Esophagus (tissue), 2 donors: ENCODE data around the gene KDM3A. TPM values are rescaled to one million over a fixed set of nuclear protein-coding genes. Genes with fewer than 3 reads are reported as not detected.

Experiments
- H3K27ac ChIP-seq, 2 donors: one replicate each; pipeline ENCODE4 v1.5.1; 2013; ENCODE audit warnings: low read depth in 2 of 2, mild to moderate bottlenecking in 2 of 2, inconsistent platforms in 1 of 2, low read length in 1 of 2, moderate library complexity in 1 of 2
- H3K27me3 ChIP-seq, 2 donors: one replicate each; pipeline ENCODE4 v1.6.1; 2013; ENCODE audit warnings: low read length in 2 of 2, control low read depth in 1 of 2, mild to moderate bottlenecking in 1 of 2; ENCODE audit not compliant: insufficient read depth in 2 of 2, control insufficient read depth in 1 of 2
- H3K36me3 ChIP-seq, 2 donors: one replicate each; pipeline ENCODE4 v1.6.1; 2013; ENCODE audit warnings: low read length in 1 of 2; ENCODE audit not compliant: control insufficient read depth in 2 of 2, insufficient read depth in 2 of 2
- H3K4me1 ChIP-seq, 2 donors: one replicate each; pipeline ENCODE4 v1.6.1; 2013; ENCODE audit warnings: low read length in 1 of 2; ENCODE audit not compliant: control insufficient read depth in 2 of 2, insufficient read depth in 2 of 2
- H3K4me3 ChIP-seq, 2 donors: one replicate each; pipeline ENCODE4 v1.5.1; 2013; ENCODE audit warnings: low read length in 2 of 2, mild to moderate bottlenecking in 2 of 2, low read depth in 1 of 2, moderate library complexity in 1 of 2
- H3K9me3 ChIP-seq, 2 donors: one replicate each; pipeline ENCODE4 v1.6.1; 2013; ENCODE audit warnings: mild to moderate bottlenecking in 2 of 2, low read depth in 1 of 2, low read length in 1 of 2, moderate library complexity in 1 of 2; ENCODE audit not compliant: control insufficient read depth in 2 of 2, insufficient read depth in 1 of 2
- WGBS, 2 donors: extraction: QIAGEN DNeasy Blood & Tissue Kit; methylation state at CpG; one replicate each; pipeline ENCODE4 v1.1.7; 2013; 5-methylcytosine and 5-hydroxymethylcytosine counted together
- polyA plus RNA-seq, 2 donors: library from polyadenylated mRNA; stranded (reverse); fragments of 200-250 nt; gene quantifications; one replicate each; pipeline ENCODE4 v1.2.3, GENCODE V29; 2013
- donor health status: healthy with polysubstance abuse.
- donor health status: Bipolar disorder and iron deficiency.

KDM3A gene
- polyA plus RNA-seq, 2 donors = 20.4 to 32.3 TPM

DNA sequence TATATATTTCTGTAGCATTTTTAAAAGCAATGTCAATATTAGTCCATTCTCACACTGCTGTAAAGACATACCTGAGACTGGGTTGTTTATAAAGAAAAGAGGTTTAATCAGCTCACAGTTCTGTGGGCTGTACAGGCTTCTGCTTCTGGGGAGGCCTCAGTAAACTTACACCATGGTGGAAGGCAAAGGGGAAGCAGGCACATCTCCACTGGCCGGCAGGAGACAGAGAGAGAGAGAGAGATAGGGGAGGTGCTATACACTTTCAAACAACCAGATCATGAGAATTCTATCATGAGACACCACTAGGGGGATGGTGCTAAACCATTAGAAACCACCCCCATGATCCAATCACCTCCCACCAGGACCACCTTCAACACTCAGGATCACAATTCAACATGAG lies 79.0 kb downstream of the KDM3A start:
- Histone ChIP-seq H3K9me3 (no peaks in the 10 kb centered on the region), H3K4me3 (no peak overlapping the region), H3K36me3 (no peaks in the 10 kb centered on the region), H3K27me3 (no peaks in the 10 kb centered on the region), H3K4me1 (no peaks in the 10 kb centered on the region), H3K27ac (no peak overlapping the region)
- WGBS, 2 donors = 92% methylated on average over 1 of the region's 1 CpG

DNA sequence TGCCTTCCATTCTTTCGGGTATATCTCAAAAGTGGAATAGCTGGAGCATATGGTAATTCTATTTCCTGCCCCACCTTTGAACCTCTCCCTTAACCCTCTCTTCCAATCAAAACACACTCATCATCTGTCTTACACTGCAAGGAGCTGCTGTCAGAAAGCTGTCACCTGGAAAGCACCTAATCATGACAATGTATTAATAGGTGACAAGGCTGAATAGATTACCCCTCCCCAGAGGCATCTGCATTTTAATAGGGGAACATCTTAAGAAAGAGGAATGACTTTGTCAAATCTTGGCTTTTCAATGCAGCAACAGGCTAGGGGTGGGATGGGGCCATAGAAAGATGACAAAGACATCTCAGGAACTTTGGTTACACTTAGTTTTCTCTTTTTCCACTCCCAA lies 80.8 kb downstream of the KDM3A start:
- H3K27ac ChIP-seq = no peak overlapping the region
- H3K4me3 ChIP-seq = no peak overlapping the region
- H3K4me1 ChIP-seq = no peaks in the 10 kb centered on the region
- no peaks in the 10 kb centered on the region for H3K9me3 ChIP-seq
- 89 to 97% methylated on average over 1 of the region's 1 CpG for WGBS, 2 donors
- H3K27me3 ChIP-seq = no peaks in the 10 kb centered on the region
- no peaks in the 10 kb centered on the region for H3K36me3 ChIP-seq

DNA sequence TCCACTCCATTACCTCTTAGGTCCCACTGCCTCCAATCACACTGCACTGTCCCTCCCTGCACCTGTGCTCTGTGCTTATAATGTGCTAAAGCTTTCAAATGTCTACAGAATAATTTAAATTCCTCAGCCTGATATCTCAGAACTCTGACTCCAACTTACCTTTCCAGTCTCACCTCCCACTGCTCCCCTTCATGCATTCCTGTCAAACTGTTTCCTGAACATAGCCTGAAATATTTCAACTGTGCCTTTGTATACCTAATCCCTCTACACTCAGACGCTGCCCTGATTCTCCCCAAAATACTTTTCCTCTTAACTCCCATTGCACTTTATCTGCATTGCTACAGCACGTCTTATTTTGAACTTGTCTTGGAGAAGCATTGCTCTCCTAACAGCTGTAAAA lies 81.5 kb downstream of the KDM3A start:
- no peak overlapping the region for H3K27ac ChIP-seq
- no peaks in the 10 kb centered on the region for H3K36me3 ChIP-seq
- WGBS, 2 donors = 78 to 88% methylated on average over 2 of the region's 2 CpGs
- no peaks in the 10 kb centered on the region for H3K4me1 ChIP-seq
- H3K9me3 ChIP-seq = no peaks in the 10 kb centered on the region
- no peak overlapping the region for H3K4me3 ChIP-seq
- H3K27me3 ChIP-seq = no peaks in the 10 kb centered on the region

DNA sequence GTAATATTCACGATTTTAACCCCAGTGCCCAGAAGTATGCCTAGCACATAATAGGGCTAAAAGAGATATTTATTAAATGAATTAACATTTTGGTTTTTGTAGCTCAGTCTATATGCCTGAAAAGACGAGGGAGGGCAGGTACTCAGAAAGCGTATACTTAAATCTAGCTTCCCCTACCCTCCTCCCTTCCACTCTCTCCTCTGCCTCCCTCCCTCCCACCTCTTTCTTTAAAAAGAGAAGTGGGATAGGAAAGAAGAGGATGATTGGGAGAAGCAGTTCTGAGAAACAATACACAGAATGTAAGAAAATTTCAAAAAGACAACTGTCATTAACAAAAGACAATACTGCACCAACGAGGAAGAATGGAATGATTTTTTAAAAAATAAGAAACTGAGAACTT lies 82.3 kb downstream of the KDM3A start:
- Histone ChIP-seq H3K27me3 (no peaks in the 10 kb centered on the region), H3K36me3 (peaks cover 0 to 2% of the 10 kb centered on the region in 2 donors), H3K9me3 (no peaks in the 10 kb centered on the region), H3K27ac (no peak overlapping the region), H3K4me3 (no peak overlapping the region), H3K4me1 (no peaks in the 10 kb centered on the region)
- WGBS, 2 donors = 94 to 95% methylated on average over 4 of the region's 4 CpGs

DNA sequence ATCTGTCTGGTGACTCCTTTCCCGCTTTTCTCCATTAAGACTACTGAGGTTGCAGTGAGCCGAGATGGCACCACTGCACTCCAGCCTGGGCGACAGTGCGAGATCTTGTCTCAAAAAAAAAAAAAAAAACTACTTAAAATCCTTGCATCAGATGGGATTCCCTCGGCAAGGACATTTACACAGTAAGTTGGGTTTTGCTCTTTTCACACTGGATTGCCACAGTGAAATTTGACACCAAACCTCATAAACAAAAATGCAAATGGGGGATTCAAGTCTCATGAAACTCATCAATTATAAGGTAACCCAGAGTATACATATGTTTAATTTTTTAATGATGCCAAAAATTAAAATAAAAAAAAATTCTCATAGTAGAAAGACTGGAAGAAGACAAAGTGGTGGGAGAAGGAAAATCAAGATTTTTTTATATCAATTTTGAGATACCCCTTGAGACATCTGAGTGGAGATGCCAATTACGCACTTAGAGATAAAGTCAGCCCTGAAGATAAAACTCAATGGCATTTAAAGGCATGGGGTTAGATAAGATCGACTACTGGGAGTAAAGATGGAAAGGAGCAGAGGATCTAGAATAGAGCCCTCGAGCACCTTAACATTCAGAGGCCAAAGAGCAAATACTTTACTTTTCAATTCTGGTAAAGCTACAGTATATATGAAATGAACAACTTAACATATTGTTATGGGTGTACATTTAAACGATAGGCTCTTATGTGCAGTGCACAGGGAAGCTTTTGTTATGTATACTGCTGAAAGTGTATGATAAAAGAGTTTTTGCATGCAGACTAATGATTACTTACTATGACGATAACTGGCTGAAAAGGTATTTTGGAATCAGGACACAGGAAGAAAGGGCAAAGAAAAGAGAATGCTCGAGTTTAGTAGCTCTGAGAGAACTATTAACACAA lies 84.5 kb downstream of the KDM3A start:
- no peak overlapping the region for H3K27ac ChIP-seq
- 90 to 92% methylated on average over 11 of the region's 11 CpGs for WGBS, 2 donors
- H3K27me3 ChIP-seq = no peaks in the 10 kb centered on the region
- no peaks in the 10 kb centered on the region for H3K4me1 ChIP-seq
- H3K36me3 ChIP-seq = peaks cover 0 to 4% of the 10 kb centered on the region in 2 donors
- H3K4me3 ChIP-seq = no peak overlapping the region
- no peaks in the 10 kb centered on the region for H3K9me3 ChIP-seq

DNA sequence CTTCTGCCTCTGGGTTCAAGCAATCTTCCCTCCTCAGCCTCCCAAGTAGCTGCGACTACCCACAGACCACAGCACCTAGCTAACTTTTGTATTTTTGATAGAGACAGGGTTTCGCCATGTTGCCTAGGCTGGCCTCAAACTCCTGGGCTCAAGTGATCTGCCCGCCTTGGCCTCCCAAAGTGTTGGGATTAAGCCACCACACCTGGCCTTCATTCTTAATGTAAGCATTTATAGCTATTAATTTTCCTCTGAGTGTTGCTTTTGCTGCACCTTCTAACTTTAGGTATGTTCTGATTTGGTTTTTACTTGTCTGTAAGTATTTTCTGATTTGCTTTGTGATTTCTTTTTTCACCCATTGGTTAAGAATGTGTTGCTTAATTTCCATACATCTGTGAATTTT lies 92.4 kb downstream of the KDM3A start:
- H3K27me3 ChIP-seq = no peaks in the 10 kb centered on the region
- peaks cover 3% of the 10 kb centered on the region in 2 donors for H3K9me3 ChIP-seq
- H3K27ac ChIP-seq = no peak overlapping the region
- H3K36me3 ChIP-seq = peaks cover 0 to 2% of the 10 kb centered on the region in 2 donors
- H3K4me3 ChIP-seq = no peak overlapping the region
- no peaks in the 10 kb centered on the region for H3K4me1 ChIP-seq
- 96 to 97% methylated on average over 3 of the region's 3 CpGs for WGBS, 2 donors

DNA sequence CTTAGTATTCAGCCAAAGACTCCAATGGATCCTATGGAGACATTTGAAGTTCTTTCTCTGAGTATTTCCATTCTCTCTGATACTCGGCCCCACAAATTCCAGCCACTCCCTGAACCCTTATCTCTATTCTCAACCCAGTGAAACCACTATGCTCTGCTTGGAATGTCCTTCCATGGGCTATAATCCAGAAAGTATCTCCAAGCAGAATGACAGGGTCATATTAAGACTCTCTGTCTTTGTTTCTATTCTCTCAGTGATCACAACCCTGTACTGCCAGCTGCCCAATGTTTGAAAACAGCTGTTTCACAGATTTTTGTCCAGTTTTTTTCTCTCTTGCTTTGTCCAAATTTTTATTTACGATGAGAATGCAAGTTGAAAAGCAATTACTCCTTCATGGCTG lies 100.2 kb downstream of the KDM3A start:
- 46 to 56% methylated on average over 2 of the region's 2 CpGs for WGBS, 2 donors
- no peak overlapping the region for H3K27ac ChIP-seq
- no peaks in the 10 kb centered on the region for H3K36me3 ChIP-seq
- H3K27me3 ChIP-seq = no peaks in the 10 kb centered on the region
- H3K4me3 ChIP-seq = no peak overlapping the region
- peaks cover 0 to 3% of the 10 kb centered on the region in 2 donors for H3K9me3 ChIP-seq
- H3K4me1 ChIP-seq = no peaks in the 10 kb centered on the region

Other genes starting within 250 kb of the KDM3A start
- 10 to 100 TPM; 15.3 to 38.1 TPM for gene IMMT, start 245.9 kb upstream of the KDM3A start, polyA plus RNA-seq
- 10 to 100 TPM; 18.8 to 42.0 TPM for gene MRPL35, start 241.9 kb upstream of the KDM3A start, polyA plus RNA-seq
- gene REEP1, start 103.7 kb upstream of the KDM3A start, polyA plus RNA-seq = 1 to 10 TPM; 2.6 to 2.9 TPM
- 100 to 1,000 TPM in 1 of 2 donors, 10 to 100 TPM in 1; 46.1 to 111 TPM for gene CHMP3, start 122.1 kb downstream of the KDM3A start, polyA plus RNA-seq
- 10 to 100 TPM; 13.7 to 20.2 TPM for gene RNF103, start 182.5 kb downstream of the KDM3A start, polyA plus RNA-seq